Stimulated activated CD4-positive, alpha-beta T cell treated with anti-CD3 and anti-CD28 coated beads, Interleukin-4, amount 100 ng/mL, for 4 hours (primary cell): ENCODE data around the gene FUBP3.

Source experiments
- DNase-seq, 2 experiments: peaks; one replicate each; pipeline ENCODE4 v3.0.0-alpha.2; 2020

The FUBP3 gene

DNA sequence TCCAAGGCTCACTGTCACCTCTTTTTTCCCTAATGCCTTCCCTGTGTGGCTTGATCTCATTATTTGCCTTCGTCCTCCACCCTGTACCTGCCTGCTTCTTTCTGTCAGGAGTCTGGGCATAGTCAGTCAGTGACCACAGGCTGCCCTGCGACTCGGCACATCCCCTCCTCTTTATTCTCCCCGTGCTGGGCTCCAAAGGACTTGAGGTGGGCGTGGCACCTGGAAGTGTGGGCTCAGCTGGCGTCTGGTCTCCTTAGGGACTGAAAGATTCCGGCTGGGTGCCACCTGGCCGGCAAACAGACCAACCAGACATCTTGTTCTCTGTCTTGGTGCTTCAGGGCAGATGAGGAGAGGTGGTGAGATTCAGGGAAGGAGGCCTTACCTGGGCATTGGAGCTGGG lies 55.4 kb downstream of the FUBP3 start:
- DNase-seq = no peak

DNA sequence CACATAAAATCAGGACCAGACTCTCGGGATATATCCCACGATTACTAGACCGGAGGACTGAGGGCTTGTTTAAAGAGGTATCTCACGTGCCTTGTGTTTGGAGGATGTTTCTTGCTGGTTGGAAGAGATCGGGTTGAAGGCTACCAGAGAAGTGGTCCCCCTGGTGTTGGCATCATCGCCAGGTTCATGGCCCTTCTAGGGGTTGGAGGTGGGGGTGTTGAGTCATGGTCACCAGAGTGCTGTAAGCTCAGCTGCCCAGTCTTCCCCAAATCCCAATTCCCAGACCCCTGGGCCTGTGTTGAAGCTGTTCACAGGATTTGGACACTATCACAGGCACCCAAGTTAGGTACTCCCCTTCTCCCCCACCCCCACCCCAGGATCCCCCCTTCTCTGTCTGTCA lies 55.9 kb downstream of the FUBP3 start:
- no peak for DNase-seq

DNA sequence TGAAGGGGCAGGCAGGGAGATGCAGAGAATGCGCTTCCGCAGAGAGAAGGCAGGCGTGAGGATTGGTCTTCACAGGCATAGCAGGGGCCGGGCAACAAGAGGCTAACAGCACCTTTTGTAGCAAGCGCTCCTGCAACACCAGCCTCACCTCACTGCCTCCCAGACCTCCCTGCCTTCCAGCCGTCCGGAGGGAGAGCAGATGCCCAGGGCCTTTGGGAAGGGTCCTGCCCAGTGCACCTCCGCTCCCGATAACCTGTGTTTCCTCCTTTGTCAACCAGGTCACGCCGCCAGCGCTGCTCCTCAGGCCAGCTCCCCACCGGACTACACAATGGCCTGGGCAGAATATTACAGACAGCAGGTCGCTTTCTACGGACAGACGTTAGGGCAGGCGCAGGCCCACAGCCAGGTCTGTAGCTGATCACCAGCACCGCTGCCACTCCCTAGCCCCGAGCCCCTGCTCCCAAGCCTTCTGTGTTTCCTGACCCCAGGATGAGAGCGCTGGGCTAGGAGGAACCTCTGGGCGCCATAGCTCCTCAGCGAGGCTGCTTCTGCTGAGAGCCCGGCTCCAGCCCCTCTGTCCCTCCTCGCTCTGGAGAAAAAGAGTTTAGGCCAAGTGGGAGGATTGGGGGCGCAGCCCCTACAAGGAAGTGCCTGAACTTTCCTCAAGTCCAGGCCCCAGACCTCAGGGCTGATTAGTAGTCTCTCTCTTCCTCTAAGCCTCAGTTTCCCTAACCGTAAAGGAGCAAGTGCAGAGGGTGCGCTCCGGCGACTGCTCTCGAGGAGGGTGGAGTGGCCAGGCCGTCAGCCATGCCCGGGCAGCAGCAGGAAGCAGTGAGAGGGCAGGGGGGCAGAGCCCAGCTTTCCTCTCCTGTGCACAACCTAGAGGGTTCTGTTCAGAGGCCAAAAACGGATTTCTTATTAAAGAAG lies 56.6 kb downstream of the FUBP3 start:
- DNase-seq = no peak

DNA sequence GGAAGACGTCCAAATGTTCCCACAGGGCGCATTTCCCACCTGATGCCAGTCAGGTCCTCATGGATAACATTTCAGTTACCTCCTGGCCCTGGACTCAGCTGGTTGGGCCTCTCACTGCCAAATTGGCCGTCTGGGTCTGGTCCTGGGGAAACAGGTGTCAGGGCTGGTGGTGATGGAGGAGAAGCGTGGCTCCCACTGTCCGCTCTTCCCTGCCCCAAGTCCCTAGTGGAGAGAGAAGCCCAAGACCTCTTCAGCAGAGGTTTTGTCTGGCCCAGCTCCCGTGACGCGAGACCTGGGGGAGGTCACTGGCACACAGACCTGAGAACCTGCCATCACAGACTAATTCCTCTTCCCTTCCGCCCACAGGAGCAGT lies 57.3 kb downstream of the FUBP3 start:
- no peak for DNase-seq

DNA sequence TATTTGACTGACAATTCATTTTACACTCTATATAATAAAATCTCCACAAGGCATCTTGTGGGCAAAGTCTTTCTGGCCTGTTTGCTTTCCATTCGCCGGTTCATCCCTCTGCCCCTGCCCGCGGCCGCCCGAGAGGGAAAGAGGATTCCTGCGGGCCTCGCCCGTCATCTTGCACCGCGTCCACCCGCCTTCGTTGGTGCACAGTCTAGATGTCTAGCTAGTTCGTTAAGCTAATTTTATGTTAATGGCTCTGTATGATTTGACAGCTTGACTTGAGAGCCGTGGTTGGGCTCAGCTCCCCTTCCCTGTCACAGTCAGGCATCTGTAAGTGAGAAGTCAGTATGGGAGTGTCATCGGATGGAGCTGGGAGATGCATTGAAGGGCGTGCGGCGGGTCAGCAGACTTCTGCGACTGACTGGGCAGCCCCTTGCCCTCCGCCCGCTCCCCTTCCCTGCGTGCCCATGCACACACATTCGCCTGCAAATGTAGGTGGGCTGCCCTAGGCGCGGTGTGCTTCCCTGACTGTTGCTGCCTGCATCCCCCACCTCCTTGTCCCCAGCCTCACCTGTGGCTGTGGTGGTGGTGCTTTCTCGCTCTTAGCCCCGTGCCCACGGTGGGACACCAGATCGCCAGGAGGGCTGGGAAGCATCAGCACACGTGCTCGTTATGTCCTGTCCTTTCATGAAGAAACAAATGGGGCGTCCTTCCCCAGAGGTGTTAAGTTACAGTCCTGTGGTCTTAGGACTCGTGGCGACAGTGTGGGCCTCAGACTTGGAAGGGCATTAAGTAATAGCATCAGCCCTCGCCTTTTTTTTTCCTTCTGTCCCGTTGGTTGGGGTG lies 59.1 kb downstream of the FUBP3 start:
- no peak for DNase-seq

DNA sequence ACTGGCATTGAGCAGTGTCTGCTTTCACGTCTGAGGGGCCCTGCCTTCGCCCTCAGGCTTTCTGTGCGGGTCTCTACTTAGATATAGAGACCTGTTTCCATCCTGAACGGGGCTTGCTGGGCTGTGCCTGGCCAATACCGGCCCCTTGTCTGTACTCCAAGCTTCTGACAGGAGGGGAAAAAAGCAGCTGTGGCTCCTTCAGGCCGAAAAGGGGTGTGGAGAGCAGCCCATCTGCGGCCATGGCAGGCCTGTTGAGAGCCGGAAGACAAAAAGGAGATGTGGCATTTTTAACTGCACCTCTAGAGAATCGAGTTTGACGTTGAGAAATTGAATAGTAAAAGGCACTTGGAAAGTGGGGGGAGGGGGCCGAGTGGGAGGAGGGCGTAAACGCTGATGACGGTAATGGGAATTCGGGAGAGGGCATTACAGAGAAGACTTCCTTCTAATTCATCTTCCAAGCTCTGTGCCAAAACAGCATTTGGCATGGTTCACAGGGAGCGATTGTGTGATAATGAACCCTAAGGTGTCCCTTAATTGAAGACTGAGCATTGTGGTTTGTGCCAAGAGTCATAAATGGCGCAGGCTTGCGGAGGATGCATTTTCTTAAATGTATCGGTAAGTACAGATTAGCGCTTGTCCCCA lies 59.9 kb downstream of the FUBP3 start:
- DNase-seq = no peak

DNA sequence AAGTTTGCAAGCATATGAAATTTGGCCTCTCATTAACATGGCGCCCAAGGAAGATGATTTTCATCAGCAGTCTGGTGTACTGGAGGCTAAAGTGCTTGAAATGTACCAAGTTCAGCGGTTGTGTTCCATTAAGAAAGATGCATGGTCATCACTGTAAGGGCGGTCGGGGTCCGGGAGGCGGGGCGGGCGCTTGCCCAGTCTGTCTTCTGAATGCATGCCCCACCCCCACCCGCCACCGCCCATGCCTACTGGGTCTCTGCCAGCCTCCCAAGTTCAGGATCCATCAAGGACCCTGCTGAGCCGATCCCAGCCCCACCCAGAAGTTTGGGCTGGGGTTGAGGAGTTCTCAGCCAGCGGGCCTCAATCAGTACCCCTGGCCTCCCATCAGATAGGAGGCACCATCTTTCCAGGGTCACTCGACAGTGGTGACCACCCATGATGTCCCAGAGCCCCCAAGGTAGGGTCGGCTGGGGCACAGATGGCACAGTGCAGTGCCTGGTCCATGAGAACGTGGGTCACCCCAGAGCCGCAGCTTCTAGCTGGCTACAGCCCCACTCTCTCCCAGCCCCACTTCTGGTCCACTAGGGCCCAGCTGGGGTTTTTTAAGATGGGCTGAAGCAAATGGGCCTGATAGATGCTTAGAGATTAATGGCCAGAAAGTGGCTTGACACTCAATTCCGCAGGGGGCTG lies 60.6 kb downstream of the FUBP3 start:
- no peak for DNase-seq

DNA sequence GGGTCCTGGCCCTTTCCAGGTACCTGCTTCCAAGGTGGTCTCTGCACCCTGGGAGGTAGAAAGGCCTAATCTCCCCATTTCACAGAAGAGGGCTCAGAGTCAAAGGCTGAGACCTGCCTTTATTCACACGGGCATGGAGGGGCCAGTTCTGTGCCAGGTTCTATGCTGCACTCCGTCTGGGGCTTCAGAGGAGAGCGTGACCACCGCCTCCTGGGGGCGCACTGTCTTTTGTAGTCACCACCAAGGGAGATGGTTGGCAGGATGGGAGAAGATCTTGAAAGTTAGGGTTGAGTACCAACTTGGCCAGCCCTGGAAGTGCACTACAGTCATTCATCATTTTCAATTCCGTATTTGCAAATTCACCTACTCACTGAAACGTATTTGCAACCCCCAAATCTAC lies 61.3 kb downstream of the FUBP3 start:
- DNase-seq = no peak

DNA sequence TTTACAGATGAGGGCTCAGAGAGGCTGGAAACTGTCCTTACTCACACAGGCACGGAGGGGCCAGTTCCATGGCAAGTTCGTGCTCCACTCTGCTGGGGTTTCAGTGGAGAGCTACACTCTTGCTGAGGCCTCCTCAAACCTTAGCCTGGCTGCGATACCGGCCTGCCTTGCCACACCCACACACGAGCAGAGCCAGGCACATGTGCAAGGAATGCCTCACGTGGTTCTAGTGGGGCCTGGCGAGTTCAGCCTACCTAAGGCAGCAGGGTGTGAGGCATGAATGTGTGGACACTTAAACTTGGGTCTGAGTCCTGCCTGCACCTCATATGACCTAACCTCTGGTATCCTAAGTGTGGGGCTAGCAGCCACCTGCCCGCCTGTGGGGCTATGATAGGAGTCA lies 63.5 kb downstream of the FUBP3 start:
- DNase-seq = no peak

DNA sequence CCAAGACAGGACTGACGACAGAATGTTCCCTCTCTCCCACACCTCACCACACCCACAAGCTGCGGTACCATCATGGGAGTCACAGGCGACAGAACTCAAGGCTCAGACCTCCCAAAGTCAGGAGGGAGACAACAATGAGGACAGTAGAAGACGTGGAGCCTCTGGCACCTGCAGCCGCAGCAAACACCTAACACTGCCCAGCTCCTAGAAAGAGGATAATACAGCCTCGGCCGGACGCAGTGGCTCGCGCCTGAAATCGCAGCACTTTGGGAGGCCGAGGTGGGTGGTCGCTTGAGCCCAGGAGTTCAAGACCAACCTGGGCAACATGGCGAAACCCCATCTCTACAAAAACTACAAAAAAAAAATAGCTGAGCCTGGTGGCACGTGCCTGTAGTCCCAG lies 71.8 kb downstream of the FUBP3 start:
- DNase-seq = no peak

DNA sequence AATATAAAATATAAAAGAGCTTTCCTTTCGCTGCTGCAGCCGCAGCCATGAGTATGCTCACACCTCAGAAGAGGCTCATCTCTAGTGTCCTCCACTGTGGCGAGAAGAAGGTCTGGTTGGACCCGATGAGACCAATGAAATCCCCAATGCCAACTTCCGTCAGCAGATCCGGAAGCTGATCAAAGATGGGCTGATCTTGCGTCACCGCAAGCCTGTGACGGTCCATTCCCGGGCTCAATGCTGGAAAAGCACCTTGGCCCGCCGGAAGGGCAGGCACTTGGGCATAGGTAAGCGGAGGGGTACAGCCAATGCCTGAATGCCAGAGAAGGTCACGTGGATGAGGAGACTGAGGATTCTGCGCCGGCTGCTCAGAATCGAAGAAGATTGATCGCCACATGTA lies 72.4 kb downstream of the FUBP3 start:
- no peak for DNase-seq

DNA sequence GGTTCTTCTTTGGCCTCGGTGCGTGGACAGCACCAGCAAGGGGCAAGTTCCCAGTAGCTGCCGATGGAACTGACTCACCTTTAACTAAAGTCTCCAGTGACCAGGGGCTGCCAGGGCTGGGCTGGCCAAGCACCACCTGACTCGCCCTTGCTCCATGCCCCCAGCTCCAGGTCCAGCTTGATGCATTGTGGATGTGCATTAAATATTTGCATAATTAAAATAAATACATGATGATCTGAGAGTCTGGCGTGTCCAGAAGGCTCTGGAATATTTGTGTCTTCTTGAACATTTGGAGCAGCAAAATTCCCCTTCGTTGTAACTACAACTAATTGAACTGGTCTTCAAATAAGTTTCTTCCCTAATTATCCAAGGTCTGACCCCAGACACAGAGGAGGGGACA lies 75.5 kb downstream of the FUBP3 start:
- no peak for DNase-seq

DNA sequence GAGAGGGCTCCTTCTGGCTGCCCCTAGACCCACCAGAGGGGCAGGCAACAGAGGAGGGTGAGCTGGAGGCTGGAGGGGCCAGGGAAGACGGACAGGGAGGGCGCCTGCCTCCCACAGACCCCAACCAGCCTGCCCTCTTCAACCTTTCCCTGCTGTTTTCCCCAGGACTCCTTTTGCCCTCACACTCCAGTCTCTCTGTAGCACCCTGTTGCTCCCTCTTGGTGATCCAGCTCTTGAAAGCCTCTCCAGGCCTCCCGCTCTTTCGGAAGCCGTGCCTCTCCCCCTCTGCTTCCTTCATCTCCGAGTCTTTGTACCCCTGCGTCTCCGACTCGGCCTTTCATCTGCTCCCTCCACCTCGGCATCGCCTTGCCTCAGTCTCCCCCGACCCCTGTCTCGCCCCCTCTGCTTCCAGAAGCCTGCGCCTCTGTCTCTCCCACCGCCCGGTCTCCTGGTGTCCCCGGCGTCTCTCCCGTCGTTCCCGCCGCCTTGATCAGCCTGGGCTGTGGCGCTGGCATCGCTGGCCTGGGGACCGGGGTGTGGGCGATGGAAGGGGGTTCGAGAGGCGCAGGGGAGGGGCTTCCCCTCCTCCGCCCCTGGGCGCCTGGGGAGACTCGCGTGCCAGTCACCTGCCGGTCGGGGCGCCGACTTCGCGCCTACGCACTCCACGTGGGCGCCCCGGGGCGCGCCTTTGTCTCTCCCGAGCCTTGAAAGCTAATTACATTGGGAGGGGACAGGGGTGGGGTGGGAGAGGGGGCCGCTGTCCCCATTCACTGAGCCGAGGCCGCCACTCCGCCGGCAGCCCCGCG lies 79.7 kb downstream of the FUBP3 start:
- DNase-seq = no peak

DNA sequence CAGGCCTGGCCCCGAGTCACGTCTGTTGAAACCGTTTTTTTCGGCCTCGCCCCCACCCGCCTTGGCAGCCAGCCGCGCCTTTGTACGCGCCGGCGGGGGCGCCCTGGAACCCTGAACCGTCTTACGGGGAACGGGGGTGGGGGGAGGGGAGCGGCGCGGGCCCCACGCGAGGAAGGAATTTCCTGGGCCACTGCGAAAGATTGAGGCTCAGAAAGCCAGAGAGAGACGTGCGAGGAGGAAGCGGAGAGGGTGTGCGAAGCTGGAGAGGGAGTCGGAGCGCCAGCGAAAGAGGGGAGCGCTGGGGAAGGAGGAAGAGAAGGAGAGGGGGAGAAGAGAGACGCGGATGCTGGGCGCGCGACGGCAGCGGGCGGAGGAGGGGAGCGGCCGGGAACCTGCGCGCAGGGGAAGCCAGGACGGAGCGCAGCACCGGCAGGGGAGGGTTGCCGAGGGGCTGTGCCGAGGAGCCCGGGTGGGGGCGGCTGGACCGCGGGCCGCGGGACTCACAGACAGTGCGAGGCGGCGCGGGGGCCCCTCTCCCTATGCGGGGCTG lies 80.4 kb downstream of the FUBP3 start:
- no peak for DNase-seq

DNA sequence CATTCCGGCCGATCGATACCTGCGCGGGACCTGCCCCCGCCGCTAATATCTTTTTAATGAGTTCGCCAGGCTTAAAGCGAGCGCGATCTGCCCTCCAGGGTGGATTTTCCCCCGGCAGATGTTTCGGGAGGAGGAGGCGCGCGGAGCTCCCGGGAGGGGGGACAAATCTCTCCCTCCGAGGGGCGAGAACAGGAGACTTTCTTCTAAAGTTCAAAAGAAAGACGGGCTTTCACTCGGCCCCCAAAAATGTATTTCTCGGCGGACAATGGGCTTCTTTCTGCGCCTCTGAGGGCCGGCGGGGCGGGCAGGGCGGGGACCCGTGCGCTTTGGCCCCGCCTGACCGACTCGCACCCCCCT lies 80.9 kb downstream of the FUBP3 start:
- no peak for DNase-seq

DNA sequence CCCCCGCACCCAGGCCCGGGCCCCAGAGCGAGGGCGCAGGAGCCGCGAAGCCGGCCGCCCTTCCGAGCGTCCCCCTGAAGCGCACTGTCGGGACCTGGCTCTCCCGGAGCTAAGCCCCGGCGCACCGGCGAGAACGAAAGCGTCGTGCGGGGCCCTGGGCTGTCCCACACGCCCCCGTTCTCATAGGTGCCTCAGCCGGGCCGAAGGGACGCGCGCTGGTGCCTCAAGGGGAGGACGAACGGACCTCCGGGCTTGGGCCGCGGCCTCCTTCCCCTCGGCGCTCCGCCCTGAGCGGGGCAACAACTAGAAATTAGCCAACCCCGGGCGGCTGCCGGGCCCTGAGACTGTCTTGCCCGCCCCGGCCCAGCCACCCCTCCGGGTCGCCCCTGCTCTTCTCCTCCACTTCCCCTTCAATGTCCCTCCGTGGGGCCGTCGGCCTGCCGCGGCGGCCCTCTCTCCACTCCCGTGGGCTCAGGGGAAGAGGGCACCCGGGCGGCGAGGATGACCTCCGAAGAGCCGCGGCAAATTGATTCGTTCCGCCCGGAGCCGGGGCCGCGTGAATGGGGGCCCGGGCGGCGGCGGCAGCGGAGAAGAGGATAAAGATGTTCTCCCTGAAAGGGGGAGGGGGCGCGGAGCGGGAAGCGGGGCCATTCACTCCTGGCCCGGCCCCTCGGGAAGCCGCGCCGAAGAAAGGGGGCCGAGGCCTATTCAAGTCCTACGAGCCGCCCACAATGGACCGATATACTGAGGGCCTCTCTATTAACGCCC lies 81.5 kb downstream of the FUBP3 start:
- DNase-seq = no peak

DNA sequence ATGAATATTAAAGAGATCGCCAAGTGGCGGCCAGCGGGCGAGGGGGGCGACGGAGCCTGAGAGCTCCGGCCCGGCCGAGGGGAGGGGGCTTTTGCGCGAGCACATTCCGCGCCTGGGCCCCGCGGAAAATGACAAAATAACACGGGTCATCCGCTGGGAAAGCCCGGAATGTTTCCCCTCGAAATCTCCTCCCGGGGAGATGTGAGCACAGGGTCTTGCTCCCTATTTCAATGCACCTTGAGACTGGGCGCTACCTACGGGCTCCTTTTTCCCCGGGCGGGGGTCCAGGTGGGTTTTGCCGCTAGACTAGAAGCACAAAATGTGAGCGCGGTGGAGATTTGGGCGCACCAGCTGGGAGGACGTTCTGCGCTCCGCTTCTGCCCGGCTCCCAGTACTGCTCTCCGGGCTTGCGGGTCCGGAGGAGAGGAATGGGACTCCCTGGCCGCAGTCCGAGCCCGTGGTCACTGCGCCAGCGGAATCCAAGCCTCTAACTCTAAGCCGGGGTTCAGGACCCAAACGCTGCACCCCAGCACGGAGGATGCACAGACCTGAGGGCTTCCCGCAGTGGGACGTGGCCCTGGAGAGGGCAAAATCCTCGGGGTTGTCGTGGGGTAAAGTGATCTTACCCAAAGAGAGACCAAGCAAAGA lies 82.2 kb downstream of the FUBP3 start:
- DNase-seq = no peak

DNA sequence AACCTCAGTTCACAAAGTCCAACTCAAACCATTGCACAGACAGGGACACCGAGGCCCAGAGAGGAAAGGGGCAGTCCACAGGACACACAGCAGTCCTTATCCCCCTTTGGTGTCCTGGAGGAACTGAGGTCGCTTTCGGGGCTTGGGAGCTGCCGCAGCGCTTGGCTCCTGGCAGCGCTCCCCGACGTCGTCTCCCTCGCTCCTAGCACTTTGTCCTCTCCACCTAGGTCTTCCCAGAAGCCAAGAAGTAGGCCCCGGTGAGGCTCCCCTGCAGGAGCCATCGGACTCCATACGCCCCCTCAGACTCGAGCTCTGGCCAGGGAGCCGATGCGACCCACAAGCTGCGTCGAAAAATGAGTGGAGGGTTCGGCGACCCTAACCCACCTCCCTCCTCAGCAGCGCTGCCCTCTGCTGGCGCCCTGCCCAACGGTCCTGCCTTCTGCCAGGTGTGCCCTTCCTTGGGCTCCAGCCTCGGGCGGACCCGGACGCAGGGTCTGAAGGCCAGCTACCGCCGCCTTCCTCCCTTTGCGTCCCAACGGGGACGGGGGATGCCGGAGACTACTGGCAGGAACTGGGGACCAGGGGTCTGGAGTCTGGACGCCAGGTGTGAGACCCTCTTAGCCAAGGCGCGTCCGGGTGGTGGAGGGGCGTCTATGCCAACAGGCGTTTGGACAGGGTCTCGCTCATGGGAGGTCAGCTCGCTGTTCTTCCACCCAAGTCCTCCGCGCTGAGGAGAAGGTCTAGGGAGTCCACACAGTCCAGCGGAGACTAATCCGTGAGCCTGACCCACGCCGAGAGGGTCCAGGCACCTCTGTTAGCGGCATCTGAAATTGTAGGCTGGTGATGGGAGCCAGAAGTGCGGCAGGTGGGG lies 83.0 kb downstream of the FUBP3 start:
- DNase-seq = no peak

DNA sequence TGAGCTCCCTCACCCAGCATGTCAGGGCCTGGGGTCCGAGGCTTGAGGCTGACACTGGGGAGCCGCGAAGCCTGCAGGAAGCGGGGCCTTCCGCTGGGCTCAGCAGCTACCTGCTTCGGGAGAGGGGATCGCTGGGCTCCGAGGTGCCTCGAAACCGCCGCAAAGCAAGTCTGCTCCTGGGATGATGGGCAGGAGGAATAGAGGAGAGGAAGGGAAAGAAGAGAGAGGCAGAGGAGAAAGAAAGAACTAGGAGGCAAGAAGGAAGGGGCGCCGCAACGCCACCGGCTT lies 83.5 kb downstream of the FUBP3 start:
- DNase-seq = no peak
